ENCODE measurements around the gene DDHD1. TPM values are rescaled to one million over a fixed set of nuclear protein-coding genes. Genes with fewer than 3 reads are reported as not detected.
"Not testable (repeated sequence)": the region's sequence is repeated elsewhere in the genome, so short reads cannot be mapped to it uniquely, and the experiment has no call there.

The DDHD1 gene
- total RNA-seq, 1 donor from 2014 or later: 6.3 TPM

GRCh38 chr14:53152184-53152886 is 788 bp downstream of the DDHD1 start:
- DNase-seq (ENCODE audit: low read depth in 2 of 2): peak; percentile 48 to 49

GRCh38 chr14:53151523-53152183 is 1.5 kb downstream of the DDHD1 start:
- DNase-seq (ENCODE audit: low read depth in 2 of 2): peak; percentile 35 to 40

- no peak for DNase-seq (ENCODE audit: low read depth in 2 of 2)
These were observed 3.3 kb downstream of the DDHD1 start for GRCh38 chr14:53149668-53150316.

- DNase-seq (ENCODE audit: low read depth in 2 of 2): no peak
These were observed 4.5 kb downstream of the DDHD1 start for GRCh38 chr14:53148671-53149070.

- no peak for DNase-seq (ENCODE audit: low read depth in 2 of 2)
These were observed 5.2 kb downstream of the DDHD1 start for GRCh38 chr14:53147893-53148292.

- DNase-seq (ENCODE audit: low read depth in 2 of 2): no peak
These were observed 5.9 kb downstream of the DDHD1 start for GRCh38 chr14:53147208-53147607.

GRCh38 chr14:53146739-53147138 is 6.4 kb downstream of the DDHD1 start:
- DNase-seq (ENCODE audit: low read depth in 2 of 2): no peak

GRCh38 chr14:53144244-53144643 is 8.9 kb downstream of the DDHD1 start:
- no peak for DNase-seq (ENCODE audit: low read depth in 2 of 2)

GRCh38 chr14:53140585-53140984 is 12.5 kb downstream of the DDHD1 start:
- DNase-seq (ENCODE audit: low read depth in 2 of 2): no peak

- DNase-seq (ENCODE audit: low read depth in 2 of 2): no peak
These were observed 15.4 kb downstream of the DDHD1 start for GRCh38 chr14:53137568-53138203.

- DNase-seq (ENCODE audit: low read depth in 2 of 2): not testable (repeated sequence)
These were observed 22.6 kb downstream of the DDHD1 start for GRCh38 chr14:53130491-53130890.

GRCh38 chr14:53128303-53129028 is 24.7 kb downstream of the DDHD1 start:
- no peak for DNase-seq (ENCODE audit: low read depth in 2 of 2)

GRCh38 chr14:53127832-53128231 is 25.3 kb downstream of the DDHD1 start:
- DNase-seq (ENCODE audit: low read depth in 2 of 2): no peak

GRCh38 chr14:53127151-53127550 is 26.0 kb downstream of the DDHD1 start:
- no peak for DNase-seq (ENCODE audit: low read depth in 2 of 2)

- peak in 1 of 2 donors; percentile 3 for DNase-seq (ENCODE audit: low read depth in 2 of 2)
These were observed 26.4 kb downstream of the DDHD1 start for GRCh38 chr14:53126731-53127130.

- no peak for DNase-seq (ENCODE audit: low read depth in 2 of 2)
These were observed 28.3 kb downstream of the DDHD1 start for GRCh38 chr14:53124786-53125185.

GRCh38 chr14:53121419-53121818 is 31.7 kb downstream of the DDHD1 start:
- not testable (repeated sequence) for DNase-seq (ENCODE audit: low read depth in 2 of 2)

GRCh38 chr14:53117479-53117878 is 35.6 kb downstream of the DDHD1 start:
- DNase-seq (ENCODE audit: low read depth in 2 of 2): not testable (repeated sequence)

GRCh38 chr14:53113989-53114388 is 39.1 kb downstream of the DDHD1 start:
- no peak for DNase-seq (ENCODE audit: low read depth in 2 of 2)

GRCh38 chr14:53110096-53110495 is 43.0 kb downstream of the DDHD1 start:
- DNase-seq (ENCODE audit: low read depth in 2 of 2): no peak
